DND-41 (cell line): ENCODE measurements around the gene IL1R2.

Source experiments
- ATAC-seq: fragments of 200-7000 bp; cut with Tn5 transposase; 3 replicates; pipeline ENCODE4 v1.9.1; 2021; ENCODE audit warnings: low read depth; ENCODE audit not compliant: insufficient read depth
- DNase-seq: peaks from one replicate; pipeline ENCODE4 v3.0.0-alpha.2; 2020
- H2AFZ ChIP-seq: 2 replicates; pipeline ENCODE4 v1.6.0; 2012; ENCODE audit warnings: low read depth, low read length
- H3K27ac ChIP-seq: 2 replicates; pipeline ENCODE4 v1.5.1; 2012; ENCODE audit warnings: low read length, inconsistent platforms
- H3K27me3 ChIP-seq: fragments of 200-600 bp; sonication (generic); 2 replicates; pipeline ENCODE4 v1.6.0; 2012; ENCODE audit warnings: low read length, mild to moderate bottlenecking, inconsistent platforms; ENCODE audit not compliant: insufficient read depth, poor library complexity
- H3K36me3 ChIP-seq: 2 replicates; pipeline ENCODE4 v1.5.1; 2012; ENCODE audit warnings: low read length, inconsistent platforms; ENCODE audit not compliant: insufficient read depth
- H3K4me1 ChIP-seq: 2 replicates; pipeline ENCODE4 v1.5.1; 2012; ENCODE audit warnings: mild to moderate bottlenecking, low read length; ENCODE audit not compliant: insufficient read depth
- H3K4me2 ChIP-seq: 2 replicates; pipeline ENCODE4 v1.6.0; 2012; ENCODE audit warnings: mild to moderate bottlenecking, moderate library complexity, low read length, inconsistent platforms; ENCODE audit not compliant: insufficient read depth
- H3K4me3 ChIP-seq, 2 experiments: fragments of 200-600 bp in 1 of 2; shearing (Covaris generic) in 1 of 2; 2 replicates each; pipeline ENCODE4 v1.5.1; 2012 to 2016; ENCODE audit warnings: inconsistent platforms in 2 of 2, low read length in 2 of 2, mild to moderate bottlenecking in 2 of 2, low read depth in 1 of 2, moderate library complexity in 1 of 2
- H3K79me2 ChIP-seq: 2 replicates; pipeline ENCODE4 v1.6.0; 2012; ENCODE audit warnings: low read length, inconsistent platforms; ENCODE audit not compliant: insufficient read depth
- H3K9ac ChIP-seq: 2 replicates; pipeline ENCODE4 v1.6.0; 2012; ENCODE audit warnings: low read depth, mild to moderate bottlenecking, inconsistent platforms, low read length, moderate library complexity
- H3K9me3 ChIP-seq: 2 replicates; pipeline ENCODE4 v1.5.1; 2012; ENCODE audit warnings: low read length, moderate library complexity, mild to moderate bottlenecking, inconsistent platforms; ENCODE audit not compliant: insufficient read depth, severe bottlenecking
- H4K20me1 ChIP-seq: 2 replicates; pipeline ENCODE4 v1.6.0; 2012; ENCODE audit warnings: low read length; ENCODE audit not compliant: insufficient read depth
- EZH2 ChIP-seq: IDR thresholded peaks from 3 replicates; pipeline ENCODE4 v1.6.1; 2012; ENCODE audit warnings: borderline replicate concordance, low read depth, mild to moderate bottlenecking, moderate library complexity, low read length, inconsistent platforms; ENCODE audit not compliant: severe bottlenecking
- TF ChIP-seq, protein P1 (sequence below): IDR thresholded peaks from 2 replicates; pipeline ENCODE4 v1.5.1; 2012; ENCODE audit warnings: borderline replicate concordance, low read length, moderate library complexity, mild to moderate bottlenecking; ENCODE audit not compliant: poor library complexity, severe bottlenecking; ENCODE audit errors: extremely low read depth

The IL1R2 gene

DNA sequence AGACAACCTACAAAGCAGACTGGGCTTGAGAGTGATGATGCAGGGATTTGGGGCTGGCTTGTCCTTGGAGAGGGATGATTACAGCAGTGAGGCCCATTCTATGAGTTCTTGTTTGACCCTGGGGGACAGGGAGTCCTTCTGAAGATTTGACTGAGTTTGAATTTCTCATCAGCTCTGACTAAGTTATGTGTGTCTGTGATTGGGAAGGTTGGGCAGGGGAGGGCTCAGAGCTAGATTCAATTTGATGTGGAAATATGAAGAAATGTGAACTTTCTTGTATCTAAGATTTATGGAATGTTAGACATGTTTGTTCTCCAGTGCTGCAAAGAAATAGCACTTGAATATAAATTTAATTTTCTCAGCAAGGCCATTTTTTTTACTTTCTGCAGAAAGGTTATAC is 19.9 kb upstream of the IL1R2 start:
- H3K36me3 ChIP-seq, result no peaks in the 10 kb centered on the region
- TF ChIP-seq, protein P1, sequence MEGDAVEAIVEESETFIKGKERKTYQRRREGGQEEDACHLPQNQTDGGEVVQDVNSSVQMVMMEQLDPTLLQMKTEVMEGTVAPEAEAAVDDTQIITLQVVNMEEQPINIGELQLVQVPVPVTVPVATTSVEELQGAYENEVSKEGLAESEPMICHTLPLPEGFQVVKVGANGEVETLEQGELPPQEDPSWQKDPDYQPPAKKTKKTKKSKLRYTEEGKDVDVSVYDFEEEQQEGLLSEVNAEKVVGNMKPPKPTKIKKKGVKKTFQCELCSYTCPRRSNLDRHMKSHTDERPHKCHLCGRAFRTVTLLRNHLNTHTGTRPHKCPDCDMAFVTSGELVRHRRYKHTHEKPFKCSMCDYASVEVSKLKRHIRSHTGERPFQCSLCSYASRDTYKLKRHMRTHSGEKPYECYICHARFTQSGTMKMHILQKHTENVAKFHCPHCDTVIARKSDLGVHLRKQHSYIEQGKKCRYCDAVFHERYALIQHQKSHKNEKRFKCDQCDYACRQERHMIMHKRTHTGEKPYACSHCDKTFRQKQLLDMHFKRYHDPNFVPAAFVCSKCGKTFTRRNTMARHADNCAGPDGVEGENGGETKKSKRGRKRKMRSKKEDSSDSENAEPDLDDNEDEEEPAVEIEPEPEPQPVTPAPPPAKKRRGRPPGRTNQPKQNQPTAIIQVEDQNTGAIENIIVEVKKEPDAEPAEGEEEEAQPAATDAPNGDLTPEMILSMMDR, result no peak
- TF ChIP-seq EZH2, result no peak
- H3K27me3 ChIP-seq, result no peaks in the 10 kb centered on the region
- no peaks in the 10 kb centered on the region for H3K79me2 ChIP-seq
- no peak overlapping the region for H2AFZ ChIP-seq
- no peak overlapping the region for H3K9ac ChIP-seq
- DNase-seq (no peak), ATAC-seq (no peak)
- H3K27ac ChIP-seq, result no peak overlapping the region
- no peaks in the 10 kb centered on the region for H3K4me1 ChIP-seq
- no peak overlapping the region for H3K4me2 ChIP-seq
- H3K9me3 ChIP-seq, result no peaks in the 10 kb centered on the region
- H3K4me3 ChIP-seq, result no peak overlapping the region
- no peaks in the 10 kb centered on the region for H4K20me1 ChIP-seq

DNA sequence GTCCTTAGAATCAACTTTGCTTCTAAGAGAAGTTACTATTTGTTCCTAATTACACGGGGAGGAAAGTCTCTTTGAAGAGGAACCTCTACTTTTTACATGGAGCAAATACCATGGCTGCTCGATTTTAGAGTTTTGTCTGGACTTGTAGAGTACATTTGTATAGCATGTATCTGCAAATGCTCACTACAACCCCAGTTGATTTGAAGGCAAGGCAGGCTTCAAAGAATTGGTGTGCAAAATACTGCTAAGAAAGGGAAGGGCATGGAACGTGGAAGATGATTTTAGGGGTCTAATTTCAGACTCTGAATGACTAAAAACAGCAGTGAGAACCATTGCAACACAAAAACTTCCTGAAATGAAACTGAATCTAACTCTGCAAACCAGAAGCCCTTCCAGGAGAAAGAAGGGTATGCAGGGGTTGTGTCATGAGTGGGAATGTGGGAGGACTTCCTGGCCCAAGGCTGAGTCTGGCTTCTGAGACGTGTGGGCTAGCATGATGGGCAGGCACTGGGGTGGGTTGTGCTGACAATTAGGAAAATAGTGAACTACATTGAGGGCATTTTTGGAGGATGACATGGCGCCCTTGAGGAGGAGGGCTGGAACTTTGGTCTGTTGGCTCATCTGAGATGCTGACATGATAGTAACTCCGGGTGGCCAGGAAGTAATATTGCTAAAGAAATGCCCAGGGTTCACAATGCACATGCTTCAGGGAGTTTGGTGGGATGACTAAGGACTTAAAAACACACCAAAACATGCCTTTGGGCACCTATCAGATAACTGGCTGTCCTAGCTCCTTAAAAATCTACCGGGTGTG is 18.9 kb upstream of the IL1R2 start:
- Histone ChIP-seq H2AFZ (no peak overlapping the region), H3K9me3 (no peaks in the 10 kb centered on the region), H4K20me1 (no peaks in the 10 kb centered on the region), H3K79me2 (no peaks in the 10 kb centered on the region), H3K4me3 (no peak overlapping the region), H3K36me3 (no peaks in the 10 kb centered on the region), H3K27ac (no peak overlapping the region), H3K27me3 (no peaks in the 10 kb centered on the region), H3K4me2 (no peak overlapping the region), H3K9ac (no peak overlapping the region), H3K4me1 (no peaks in the 10 kb centered on the region)
- ATAC-seq (no peak), DNase-seq (no peak)
- no peak for TF ChIP-seq EZH2
- TF ChIP-seq, protein P1, result no peak

DNA sequence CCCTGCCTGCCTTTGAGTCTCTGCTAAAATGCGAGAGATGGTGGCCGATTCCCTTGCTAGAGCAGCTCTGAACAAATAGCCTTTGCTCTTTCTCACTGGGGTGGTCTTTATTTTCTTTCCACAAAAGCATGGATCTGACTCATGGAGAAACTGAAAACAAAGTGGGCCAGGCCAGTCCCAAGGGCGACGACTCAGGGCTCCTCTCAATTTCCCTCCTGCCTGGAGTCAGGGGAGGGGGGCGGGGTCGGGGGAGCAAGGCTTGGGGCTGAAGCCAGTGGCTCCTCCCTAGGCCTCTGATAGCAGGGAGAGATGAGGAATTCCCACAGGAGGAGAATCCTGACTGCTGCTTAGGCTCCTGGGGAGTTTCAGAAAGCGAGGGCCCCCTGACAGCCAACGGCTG is 17.1 kb upstream of the IL1R2 start:
- no peaks in the 10 kb centered on the region for H3K36me3 ChIP-seq
- TF ChIP-seq EZH2, result no peak
- TF ChIP-seq, protein P1, result no peak
- no peak for ATAC-seq
- no peaks in the 10 kb centered on the region for H4K20me1 ChIP-seq
- H3K27ac ChIP-seq, result no peak overlapping the region
- no peak overlapping the region for H2AFZ ChIP-seq
- H3K27me3 ChIP-seq, result no peaks in the 10 kb centered on the region
- no peaks in the 10 kb centered on the region for H3K79me2 ChIP-seq
- no peak overlapping the region for H3K4me2 ChIP-seq
- no peaks in the 10 kb centered on the region for H3K9me3 ChIP-seq
- no peak for DNase-seq
- H3K4me1 ChIP-seq, result no peaks in the 10 kb centered on the region
- no peak overlapping the region for H3K4me3 ChIP-seq
- H3K9ac ChIP-seq, result no peak overlapping the region
